Cardiac fibroblast (primary cell): ENCODE data around the gene ZNFX1.

Experiments used
- DNase-seq, 2 donors: peaks; one replicate each; pipeline versions ENCODE4 v3.0.0 to v3.0.0-alpha.2; 2010; ENCODE audit warnings: low read depth in 2 of 2
- H3K4me3 ChIP-seq, 2 donors: replicated peaks in 1 of 2; 1 replicate in 1 of 2; 2 replicates in 1 of 2; pipeline ENCODE4 v1.5.1; 2011; ENCODE audit warnings: low read depth in 2 of 2, low read length in 2 of 2, mild to moderate bottlenecking in 2 of 2, moderate library complexity in 1 of 2
- TF ChIP-seq, protein P1 (sequence below): IDR thresholded peaks from one replicate; pipeline ENCODE4 v1.5.1; 2011; ENCODE audit warnings: low read depth, mild to moderate bottlenecking, low read length, inconsistent platforms

Gene ZNFX1

DNA sequence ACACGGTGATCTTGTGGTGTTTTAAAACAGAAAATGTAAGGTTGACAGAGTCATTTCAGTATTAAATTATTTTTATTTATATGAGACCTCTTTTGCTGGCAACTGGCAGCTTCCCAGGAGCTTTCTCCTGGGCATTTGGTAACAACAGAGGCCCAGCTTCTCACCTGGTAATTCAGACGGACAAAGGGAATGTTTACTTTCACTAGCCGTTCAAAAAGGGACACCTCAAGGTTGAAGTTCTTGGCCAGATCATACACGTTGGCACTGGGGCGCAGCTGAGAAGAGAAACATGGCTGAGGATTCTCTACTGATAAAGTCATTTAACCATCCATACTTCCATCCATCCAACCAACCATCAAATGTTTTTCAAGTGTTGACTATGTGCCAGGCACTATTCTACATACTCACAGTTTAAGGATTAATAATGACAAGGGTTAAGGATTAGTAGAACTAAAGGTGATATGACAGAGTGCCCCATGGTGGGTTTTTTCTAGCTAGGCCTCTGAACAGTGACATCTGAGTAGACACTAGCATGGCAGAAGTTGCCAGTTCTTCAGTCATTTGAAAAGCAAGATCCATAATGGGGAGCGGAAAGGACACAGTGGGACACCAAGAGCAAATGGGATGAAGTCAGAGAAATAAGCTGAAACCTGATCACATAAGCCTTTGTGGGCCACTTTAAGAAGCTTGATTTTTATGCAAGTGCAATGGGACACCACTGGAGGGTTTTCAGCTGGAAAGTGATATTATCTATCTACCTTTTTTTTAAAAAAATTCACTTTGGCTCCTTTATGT is 25.1 kb downstream of the ZNFX1 start:
- TF ChIP-seq, protein P1, sequence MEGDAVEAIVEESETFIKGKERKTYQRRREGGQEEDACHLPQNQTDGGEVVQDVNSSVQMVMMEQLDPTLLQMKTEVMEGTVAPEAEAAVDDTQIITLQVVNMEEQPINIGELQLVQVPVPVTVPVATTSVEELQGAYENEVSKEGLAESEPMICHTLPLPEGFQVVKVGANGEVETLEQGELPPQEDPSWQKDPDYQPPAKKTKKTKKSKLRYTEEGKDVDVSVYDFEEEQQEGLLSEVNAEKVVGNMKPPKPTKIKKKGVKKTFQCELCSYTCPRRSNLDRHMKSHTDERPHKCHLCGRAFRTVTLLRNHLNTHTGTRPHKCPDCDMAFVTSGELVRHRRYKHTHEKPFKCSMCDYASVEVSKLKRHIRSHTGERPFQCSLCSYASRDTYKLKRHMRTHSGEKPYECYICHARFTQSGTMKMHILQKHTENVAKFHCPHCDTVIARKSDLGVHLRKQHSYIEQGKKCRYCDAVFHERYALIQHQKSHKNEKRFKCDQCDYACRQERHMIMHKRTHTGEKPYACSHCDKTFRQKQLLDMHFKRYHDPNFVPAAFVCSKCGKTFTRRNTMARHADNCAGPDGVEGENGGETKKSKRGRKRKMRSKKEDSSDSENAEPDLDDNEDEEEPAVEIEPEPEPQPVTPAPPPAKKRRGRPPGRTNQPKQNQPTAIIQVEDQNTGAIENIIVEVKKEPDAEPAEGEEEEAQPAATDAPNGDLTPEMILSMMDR, result no peak
- H3K4me3 ChIP-seq, result no peak overlapping the region
- no peak for DNase-seq

DNA sequence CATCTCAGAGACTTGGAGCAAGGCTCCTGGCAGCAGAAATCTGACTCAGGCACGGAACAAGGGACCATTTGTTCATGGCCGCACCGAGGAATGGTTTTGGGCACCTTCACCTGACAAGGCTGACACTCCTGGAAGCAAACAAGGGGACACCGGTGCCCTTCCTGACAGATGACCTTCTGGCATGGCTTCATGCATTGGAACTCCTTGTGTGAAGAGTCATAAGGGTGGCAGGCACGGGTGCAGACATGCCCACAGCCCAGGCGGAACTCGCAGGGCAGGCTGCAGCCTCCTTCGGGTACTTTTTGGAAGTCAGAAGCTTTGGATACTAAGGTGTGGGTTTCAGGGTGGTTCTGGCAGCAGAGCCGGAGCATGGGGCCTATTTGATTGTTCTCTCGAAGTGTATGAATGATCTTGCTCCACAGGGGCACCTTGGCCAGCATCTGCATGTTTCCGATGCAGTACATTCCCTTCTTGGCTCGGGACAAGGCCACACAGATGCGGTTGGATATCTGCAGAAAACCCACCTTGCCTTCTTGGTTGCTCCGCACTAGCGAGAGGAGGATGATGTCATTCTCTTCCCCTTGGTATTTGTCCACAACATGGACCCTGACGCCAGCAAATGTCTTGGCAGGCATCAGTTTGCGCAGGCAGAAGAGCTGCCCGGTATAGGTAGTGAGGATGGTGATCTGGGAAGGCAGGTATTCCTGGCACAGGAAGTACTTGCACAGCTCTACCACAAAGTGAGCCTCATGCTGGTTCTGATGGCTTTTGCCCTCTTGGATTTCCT is 28.8 kb downstream of the ZNFX1 start:
- DNase-seq, result no peak
- TF ChIP-seq, protein P1, result no peak
- H3K4me3 ChIP-seq, result no peak overlapping the region

DNA sequence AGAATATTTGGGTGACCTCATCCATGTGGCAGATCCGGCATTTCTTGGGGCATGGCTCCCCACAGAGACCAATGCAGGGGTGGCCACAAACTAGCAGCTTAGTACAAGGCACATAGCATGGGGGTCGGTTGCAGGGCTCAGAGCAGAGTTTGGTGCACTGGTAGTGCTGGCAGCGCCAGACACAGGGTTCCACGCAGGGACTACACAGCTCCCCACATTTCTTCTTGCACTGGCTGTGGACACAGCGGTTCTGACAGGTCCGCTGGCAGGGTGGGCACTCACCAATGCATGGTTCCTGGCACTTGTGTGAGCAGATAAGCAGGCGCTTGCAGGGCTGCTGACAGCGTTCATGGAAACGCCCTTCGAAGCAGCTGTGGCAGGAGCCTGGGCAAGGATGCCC is 29.6 kb downstream of the ZNFX1 start:
- TF ChIP-seq, protein P1, result no peak
- no peak overlapping the region for H3K4me3 ChIP-seq
- DNase-seq, result no peak

DNA sequence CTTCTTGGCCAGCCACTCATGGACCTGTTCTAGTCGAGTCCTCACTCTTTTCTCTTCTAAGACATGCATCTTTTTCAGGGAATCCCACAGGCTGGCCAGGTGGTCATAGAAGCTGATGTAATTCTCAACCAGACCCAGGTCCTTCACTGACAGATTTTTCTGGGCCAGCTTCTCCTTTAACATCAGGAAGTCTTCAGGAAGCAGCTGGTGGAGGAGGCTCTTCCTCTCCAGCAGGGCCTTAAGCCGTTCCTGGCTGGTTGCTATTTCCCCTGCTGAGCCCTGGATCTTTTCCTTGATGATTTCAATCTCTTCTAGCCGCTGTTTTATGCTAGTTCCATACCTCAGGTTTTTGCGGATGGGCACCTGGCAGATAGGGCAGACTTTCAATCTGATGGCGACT is 30.1 kb downstream of the ZNFX1 start:
- TF ChIP-seq, protein P1, result no peak
- no peak overlapping the region for H3K4me3 ChIP-seq
- DNase-seq, result peak in 1 of 2 donors; percentile 16

DNA sequence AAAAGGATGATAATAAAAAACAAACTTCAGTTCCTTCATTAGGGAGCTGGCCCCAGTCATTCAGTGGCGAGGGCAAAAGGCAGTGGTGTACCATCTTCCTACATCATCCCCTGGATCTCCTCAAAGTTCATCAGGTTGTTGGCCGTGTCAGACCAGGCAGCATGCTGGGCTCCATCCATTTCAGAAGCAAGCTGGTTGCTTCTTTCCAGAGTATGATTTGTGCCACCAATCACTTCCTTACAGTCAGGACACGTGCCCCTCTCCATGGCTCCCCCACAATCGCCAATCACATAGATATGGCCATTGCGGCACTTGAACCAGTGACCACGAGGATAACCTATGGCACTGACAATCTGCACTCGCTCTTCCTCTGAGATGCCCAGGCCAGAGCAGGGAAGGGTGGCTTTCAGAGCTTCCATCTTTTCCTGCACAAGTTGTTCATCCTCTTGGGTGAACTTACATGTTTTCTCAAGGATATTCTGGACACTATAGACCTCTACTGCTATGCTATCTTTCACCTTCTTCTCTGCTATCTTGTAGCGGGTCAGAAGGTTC is 30.6 kb downstream of the ZNFX1 start:
- no peak overlapping the region for H3K4me3 ChIP-seq
- no peak for DNase-seq
- TF ChIP-seq, protein P1, result no peak

DNA sequence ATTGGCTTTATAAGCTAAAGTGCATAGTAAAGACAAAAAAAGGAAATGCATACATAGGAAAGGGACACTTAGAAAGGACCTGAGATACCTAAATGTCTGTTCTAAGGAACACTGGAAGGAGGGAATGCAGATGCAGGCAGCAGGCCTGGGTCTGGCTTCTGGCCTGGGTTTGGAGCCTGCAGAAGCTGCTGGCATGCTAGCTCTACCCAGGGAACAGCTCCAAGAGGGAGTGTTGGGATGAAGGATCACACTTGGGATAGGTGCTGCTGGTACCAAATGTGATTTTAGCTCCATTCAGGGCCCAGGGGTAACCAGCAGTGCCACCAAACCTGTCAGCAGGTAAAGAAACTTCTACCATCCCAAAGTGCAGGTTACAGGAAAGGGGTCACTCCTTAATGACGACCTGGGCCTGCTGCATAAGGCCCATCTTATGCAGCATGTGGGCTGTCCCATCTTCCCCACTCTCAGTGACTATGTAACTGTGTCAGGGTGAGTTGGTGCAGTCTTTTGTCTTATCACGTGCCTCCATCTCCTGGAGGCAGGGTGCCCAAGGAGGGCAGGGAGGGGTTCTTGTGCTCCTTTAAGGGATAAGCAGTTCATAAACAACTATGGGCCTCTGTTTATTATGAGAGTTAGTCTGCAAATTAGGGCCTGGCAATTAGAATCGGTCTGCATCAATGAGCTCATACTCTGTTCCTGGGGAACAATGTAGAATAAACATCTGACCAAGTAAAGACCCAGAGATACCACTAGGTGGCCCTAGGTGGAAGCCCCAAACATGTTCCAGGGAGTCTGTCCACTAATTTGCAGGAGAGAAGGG is 31.7 kb downstream of the ZNFX1 start:
- H3K4me3 ChIP-seq, result no peak overlapping the region
- peak; percentile 69 to 73 for DNase-seq

More for the DNA sequence above, 31.7 kb downstream of the ZNFX1 start:
- TF ChIP-seq, protein P1, result peak; percentile 75
